Measurements from ENCODE around the gene GON7. TPM values are rescaled to one million over a fixed set of nuclear protein-coding genes. Genes with fewer than 3 reads are reported as not detected.

GON7 gene
- total and polyA plus RNA-seq, 2 of the 8 experiments (the other 6 are each of a cell fraction or from before 2014, with no cell fraction given): 3.8 to 9.9 TPM

DNA sequence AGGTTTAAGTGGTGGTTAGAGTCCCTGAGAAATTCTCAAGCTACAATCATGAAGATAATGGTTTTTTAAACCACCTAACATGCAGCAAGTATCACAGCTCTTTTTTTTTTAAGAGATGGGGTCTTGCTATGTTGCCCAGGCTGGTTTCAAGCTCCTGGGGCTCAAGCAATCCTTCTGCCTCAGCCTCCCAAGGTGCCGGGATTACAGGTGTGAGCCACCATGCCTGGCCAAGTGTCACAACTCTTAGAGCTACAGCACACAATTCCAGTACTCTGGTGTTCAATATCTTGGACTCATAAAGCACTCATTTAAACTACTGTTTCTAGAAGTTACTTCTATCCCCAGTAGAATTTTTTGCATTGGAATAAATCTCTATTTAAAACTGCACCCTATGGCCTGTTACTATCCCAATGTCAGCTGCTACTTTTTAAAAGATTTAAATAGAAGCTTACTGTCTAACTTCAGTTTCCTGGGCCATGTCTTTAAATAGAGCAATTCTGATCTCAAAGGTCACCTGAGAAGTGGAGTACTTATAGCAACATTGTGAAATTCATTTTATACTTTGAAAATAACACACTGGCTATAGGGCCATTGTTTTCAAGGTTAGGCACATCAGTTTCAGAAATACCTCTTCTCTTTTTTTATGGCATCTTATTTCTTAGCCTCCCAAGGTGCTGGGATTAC, 11.4 kb downstream of the GON7 start (continued):
- TF ChIP-seq, protein P1, sequence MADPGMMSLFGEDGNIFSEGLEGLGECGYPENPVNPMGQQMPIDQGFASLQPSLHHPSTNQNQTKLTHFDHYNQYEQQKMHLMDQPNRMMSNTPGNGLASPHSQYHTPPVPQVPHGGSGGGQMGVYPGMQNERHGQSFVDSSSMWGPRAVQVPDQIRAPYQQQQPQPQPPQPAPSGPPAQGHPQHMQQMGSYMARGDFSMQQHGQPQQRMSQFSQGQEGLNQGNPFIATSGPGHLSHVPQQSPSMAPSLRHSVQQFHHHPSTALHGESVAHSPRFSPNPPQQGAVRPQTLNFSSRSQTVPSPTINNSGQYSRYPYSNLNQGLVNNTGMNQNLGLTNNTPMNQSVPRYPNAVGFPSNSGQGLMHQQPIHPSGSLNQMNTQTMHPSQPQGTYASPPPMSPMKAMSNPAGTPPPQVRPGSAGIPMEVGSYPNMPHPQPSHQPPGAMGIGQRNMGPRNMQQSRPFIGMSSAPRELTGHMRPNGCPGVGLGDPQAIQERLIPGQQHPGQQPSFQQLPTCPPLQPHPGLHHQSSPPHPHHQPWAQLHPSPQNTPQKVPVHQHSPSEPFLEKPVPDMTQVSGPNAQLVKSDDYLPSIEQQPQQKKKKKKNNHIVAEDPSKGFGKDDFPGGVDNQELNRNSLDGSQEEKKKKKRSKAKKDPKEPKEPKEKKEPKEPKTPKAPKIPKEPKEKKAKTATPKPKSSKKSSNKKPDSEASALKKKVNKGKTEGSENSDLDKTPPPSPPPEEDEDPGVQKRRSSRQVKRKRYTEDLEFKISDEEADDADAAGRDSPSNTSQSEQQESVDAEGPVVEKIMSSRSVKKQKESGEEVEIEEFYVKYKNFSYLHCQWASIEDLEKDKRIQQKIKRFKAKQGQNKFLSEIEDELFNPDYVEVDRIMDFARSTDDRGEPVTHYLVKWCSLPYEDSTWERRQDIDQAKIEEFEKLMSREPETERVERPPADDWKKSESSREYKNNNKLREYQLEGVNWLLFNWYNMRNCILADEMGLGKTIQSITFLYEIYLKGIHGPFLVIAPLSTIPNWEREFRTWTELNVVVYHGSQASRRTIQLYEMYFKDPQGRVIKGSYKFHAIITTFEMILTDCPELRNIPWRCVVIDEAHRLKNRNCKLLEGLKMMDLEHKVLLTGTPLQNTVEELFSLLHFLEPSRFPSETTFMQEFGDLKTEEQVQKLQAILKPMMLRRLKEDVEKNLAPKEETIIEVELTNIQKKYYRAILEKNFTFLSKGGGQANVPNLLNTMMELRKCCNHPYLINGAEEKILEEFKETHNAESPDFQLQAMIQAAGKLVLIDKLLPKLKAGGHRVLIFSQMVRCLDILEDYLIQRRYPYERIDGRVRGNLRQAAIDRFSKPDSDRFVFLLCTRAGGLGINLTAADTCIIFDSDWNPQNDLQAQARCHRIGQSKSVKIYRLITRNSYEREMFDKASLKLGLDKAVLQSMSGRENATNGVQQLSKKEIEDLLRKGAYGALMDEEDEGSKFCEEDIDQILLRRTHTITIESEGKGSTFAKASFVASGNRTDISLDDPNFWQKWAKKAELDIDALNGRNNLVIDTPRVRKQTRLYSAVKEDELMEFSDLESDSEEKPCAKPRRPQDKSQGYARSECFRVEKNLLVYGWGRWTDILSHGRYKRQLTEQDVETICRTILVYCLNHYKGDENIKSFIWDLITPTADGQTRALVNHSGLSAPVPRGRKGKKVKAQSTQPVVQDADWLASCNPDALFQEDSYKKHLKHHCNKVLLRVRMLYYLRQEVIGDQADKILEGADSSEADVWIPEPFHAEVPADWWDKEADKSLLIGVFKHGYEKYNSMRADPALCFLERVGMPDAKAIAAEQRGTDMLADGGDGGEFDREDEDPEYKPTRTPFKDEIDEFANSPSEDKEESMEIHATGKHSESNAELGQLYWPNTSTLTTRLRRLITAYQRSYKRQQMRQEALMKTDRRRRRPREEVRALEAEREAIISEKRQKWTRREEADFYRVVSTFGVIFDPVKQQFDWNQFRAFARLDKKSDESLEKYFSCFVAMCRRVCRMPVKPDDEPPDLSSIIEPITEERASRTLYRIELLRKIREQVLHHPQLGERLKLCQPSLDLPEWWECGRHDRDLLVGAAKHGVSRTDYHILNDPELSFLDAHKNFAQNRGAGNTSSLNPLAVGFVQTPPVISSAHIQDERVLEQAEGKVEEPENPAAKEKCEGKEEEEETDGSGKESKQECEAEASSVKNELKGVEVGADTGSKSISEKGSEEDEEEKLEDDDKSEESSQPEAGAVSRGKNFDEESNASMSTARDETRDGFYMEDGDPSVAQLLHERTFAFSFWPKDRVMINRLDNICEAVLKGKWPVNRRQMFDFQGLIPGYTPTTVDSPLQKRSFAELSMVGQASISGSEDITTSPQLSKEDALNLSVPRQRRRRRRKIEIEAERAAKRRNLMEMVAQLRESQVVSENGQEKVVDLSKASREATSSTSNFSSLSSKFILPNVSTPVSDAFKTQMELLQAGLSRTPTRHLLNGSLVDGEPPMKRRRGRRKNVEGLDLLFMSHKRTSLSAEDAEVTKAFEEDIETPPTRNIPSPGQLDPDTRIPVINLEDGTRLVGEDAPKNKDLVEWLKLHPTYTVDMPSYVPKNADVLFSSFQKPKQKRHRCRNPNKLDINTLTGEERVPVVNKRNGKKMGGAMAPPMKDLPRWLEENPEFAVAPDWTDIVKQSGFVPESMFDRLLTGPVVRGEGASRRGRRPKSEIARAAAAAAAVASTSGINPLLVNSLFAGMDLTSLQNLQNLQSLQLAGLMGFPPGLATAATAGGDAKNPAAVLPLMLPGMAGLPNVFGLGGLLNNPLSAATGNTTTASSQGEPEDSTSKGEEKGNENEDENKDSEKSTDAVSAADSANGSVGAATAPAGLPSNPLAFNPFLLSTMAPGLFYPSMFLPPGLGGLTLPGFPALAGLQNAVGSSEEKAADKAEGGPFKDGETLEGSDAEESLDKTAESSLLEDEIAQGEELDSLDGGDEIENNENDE (IDR thresholded peaks at IDR 0.05; ENCODE audit: insufficient replicate concordance, low read length): no peak
- TF ChIP-seq EP300 (IDR thresholded peaks at IDR 0.05; ENCODE audit: borderline replicate concordance in 1 of 2, low read depth in 2 of 2, low read length in 2 of 2) (no peak), SP2 (IDR thresholded peaks at IDR 0.05; ENCODE audit: low read length) (no peak), HDAC2 (IDR thresholded peaks at IDR 0.05; ENCODE audit: borderline replicate concordance in 1 of 2, low read depth in 2 of 2, low read length in 2 of 2) (no peak), CTCF (IDR thresholded peaks at IDR 0.05; ENCODE audit: control extremely low read depth in 1 of 3, insufficient read depth in 1 of 3, low read depth in 1 of 3, low read length in 3 of 3) (no peak), BCL11A (IDR thresholded peaks at IDR 0.05; ENCODE audit: low read depth in 2 of 2, low read length in 2 of 2) (no peak)
